Sigmoid colon (tissue), 4 donors: ENCODE results near the gene UBE2QL1.

Source experiments
- EP300 ChIP-seq, 4 donors: sonication (generic); formaldehyde crosslinking; IDR thresholded peaks; one replicate each; pipeline ENCODE4 v1.6.1; 2017; ENCODE audit warnings: antibody characterized with exemption in 4 of 4
- POLR2A ChIP-seq, 2 donors: fragments of 450-650 bp; IDR thresholded peaks; one replicate each; pipeline ENCODE4 v1.6.1; 2016; ENCODE audit warnings: antibody characterized with exemption in 2 of 2, mild to moderate bottlenecking in 2 of 2, moderate library complexity in 2 of 2
- POLR2AphosphoS5 ChIP-seq, 4 donors: sonication (generic); formaldehyde crosslinking; IDR thresholded peaks; one replicate each; pipeline ENCODE4 v1.6.1; 2017; ENCODE audit warnings: antibody characterized with exemption in 4 of 4
- TF ChIP-seq, protein P1 (sequence below), 4 experiments: fragments of 450-650 bp in 3 of 4; fragments of 200-600 bp in 1 of 4; IDR thresholded peaks; one replicate each; pipeline ENCODE4 v1.5.1; 2016 to 2019; ENCODE audit warnings: antibody characterized with exemption in 4 of 4, mild to moderate bottlenecking in 3 of 4, moderate library complexity in 2 of 4

DNA sequence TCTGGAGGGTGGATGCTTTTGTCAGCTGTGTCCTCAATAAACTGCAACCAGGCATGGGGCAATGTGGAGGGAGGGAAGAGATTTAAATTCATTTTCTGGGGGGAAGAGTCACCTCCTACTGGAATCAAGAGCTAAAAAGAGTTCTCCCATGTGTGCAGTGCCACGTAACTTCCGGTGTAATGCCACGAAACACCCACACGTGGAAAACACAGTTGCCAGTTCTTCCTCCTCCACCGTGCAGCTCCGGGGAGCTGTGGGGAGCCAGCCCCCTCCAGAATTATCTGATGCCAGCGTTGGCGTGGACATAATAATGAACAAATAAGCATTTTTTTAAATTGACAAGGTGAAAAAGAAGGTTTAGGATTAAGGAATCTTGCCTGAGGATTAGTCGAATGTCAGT is 38.2 kb upstream of the UBE2QL1 start:
- TF ChIP-seq, protein P1, sequence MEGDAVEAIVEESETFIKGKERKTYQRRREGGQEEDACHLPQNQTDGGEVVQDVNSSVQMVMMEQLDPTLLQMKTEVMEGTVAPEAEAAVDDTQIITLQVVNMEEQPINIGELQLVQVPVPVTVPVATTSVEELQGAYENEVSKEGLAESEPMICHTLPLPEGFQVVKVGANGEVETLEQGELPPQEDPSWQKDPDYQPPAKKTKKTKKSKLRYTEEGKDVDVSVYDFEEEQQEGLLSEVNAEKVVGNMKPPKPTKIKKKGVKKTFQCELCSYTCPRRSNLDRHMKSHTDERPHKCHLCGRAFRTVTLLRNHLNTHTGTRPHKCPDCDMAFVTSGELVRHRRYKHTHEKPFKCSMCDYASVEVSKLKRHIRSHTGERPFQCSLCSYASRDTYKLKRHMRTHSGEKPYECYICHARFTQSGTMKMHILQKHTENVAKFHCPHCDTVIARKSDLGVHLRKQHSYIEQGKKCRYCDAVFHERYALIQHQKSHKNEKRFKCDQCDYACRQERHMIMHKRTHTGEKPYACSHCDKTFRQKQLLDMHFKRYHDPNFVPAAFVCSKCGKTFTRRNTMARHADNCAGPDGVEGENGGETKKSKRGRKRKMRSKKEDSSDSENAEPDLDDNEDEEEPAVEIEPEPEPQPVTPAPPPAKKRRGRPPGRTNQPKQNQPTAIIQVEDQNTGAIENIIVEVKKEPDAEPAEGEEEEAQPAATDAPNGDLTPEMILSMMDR (IDR thresholded peaks at IDR 0.05): no peak
- TF ChIP-seq POLR2AphosphoS5 (IDR thresholded peaks at IDR 0.05) (no peak), POLR2A (IDR thresholded peaks at IDR 0.05) (no peak), EP300 (IDR thresholded peaks at IDR 0.05) (no peak)
